Activated CD4-positive, alpha-beta T cell treated with anti-CD3 and anti-CD28 coated beads for 4 hours (primary cell): ENCODE measurements around the gene STATH.
"Not testable (repeated sequence)": the region's sequence is repeated elsewhere in the genome, so short reads cannot be mapped to it uniquely, and the experiment has no call there.

Experiments
- DNase-seq, 2 donors: peaks; one replicate each; pipeline ENCODE4 v3.0.0-alpha.2; 2020

The STATH gene, protein sequence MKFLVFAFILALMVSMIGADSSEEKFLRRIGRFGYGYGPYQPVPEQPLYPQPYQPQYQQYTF

GRCh38 chr4:69995526-69996016, at the start of gene STATH:
Gene STATH (plus strand): TSS chr4:69995966. CDS start chr4:69998438, 2,472 bp downstream.
- DNase-seq, result no peak

DNA sequence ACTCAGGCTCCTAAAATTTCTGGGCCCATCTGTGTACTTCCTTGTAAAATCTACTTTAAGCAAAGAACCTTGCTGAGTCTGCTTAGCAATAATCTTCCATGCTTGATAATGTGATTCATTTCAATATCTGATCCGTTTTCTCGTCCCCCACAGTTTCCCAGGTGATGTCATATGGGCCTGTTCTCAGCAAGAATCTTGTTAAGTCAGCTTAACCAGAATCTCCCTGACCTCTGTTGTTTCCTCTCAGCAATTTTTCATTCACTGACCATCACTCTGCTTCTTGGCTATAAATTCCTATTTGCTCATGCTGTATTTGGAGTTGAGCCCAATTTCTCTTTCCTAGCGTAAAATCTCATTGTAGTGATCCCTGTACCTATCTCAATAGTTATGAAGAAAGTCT, 44.2 kb upstream of the STATH start:
- DNase-seq, result no peak

DNA sequence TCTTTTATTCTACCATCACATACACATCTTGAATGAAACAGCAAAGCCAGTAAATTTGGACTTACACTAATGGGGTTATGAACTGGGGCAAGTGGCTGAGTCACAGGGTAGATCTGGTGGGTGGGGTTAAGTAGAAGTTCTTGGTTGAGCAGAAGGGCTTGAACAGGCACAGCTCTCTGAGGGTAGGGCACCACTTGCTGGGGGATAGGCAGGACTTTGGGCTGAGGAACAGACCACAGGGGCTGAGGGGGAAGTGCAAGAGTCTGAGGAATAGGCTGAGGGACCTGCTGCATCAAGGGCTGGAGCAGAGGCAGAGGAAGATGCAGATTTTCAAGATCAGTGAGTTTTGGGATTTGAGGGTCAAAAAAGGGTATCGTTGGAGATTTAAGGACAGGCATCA, 38.6 kb upstream of the STATH start:
- DNase-seq, result no peak

DNA sequence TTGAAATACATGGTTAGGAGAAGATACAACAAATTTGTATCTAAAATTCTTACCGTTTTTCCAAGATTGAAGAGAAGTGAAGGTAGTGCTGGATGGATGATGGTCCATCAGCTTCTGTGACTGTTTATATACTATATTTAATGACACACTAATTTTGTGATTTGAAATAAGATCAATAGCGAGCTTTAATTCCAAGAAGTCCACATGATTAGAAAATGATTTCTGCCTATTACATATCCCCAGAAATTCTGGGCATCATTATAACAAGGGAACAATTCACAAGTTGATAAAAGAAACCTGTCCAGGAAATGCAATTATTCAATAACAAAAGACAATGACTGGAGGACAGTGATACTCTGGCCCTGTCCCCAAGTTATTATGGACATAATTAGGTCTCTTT, 30.1 kb upstream of the STATH start, which contains the start of gene CSN2:
CSN2 (minus strand) TSS at position 101 of the 400 bp plus-strand sequence. CDS start 4,733 bp downstream, outside the sequence.
- no peak for DNase-seq

GRCh38 chr4:69970071-69970470, 25.7 kb upstream of the STATH start:
- DNase-seq, result no peak

GRCh38 chr4:69974631-69975030, 21.1 kb upstream of the STATH start:
- DNase-seq, result no peak

- DNase-seq, result no peak
Measured at GRCh38 chr4:69977582-69977981, 18.2 kb upstream of the STATH start.

DNA sequence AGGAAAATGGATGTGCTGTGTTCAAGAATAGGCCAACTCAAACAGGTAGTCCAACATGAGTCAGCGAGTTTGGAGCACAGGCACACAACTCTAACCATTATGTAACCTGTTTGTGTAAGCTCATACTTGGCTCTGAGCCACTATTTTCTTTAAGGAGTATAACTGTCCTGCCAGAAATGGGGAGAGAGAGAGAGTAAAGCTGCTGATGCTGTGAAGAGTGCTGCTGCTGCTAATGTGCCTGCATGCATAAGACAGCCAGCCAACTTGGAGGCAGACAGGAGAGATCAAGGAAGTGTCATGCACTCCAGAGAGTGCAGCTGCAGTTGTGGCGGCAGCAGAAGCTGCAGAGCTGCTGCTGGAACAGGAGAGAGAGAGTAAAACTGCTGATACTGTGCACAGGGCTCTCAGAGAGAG, 11.7 kb upstream of the STATH start:
- no peak for DNase-seq

DNA sequence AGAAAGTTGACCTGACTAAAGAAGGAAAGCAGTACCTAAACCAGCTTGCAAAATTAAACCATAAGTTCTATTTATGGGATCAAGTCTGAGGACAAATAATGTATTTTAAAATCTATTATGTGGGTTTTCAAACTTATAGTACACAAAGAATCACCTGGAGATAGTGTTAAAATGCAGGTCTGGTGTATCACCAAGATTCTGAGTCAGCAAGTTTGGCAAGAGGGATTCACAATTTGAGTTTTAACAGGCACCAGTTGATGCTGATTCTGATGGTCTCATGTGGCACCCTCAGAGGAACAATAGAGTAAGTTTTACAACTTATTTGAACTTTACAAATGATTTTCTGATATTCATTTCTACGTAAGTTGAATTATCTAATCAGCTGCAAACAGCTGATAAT, 9.1 kb upstream of the STATH start:
- DNase-seq, result no peak

GRCh38 chr4:69991016-69991415, 4.8 kb upstream of the STATH start:
- no peak for DNase-seq

- no peak for DNase-seq
Measured at GRCh38 chr4:69994782-69995181, 984 bp upstream of the STATH start.

- DNase-seq, result no peak
Measured at GRCh38 chr4:69999420-69999819, 3.7 kb downstream of the STATH start.

GRCh38 chr4:70000711-70001110, 4.9 kb downstream of the STATH start:
- DNase-seq, result no peak

DNA sequence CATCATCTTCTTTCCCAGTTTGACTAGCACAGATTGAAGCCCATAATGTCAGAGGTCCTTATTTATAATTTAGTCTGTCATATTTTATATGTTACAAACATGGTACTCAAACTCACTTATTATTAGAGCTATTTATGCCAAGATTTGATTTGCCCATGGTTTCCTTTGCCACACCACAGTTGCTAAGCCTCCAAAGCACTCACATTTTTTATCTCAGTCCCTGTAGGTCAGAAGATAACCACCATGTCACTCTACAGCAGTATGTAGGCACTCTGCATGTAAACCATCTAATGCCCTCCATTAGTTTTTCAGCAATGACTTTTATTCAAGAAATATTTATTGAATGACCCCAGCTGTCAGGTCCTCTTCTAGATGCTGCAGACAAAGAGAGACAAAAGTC, 6.7 kb downstream of the STATH start:
- no peak for DNase-seq

DNA sequence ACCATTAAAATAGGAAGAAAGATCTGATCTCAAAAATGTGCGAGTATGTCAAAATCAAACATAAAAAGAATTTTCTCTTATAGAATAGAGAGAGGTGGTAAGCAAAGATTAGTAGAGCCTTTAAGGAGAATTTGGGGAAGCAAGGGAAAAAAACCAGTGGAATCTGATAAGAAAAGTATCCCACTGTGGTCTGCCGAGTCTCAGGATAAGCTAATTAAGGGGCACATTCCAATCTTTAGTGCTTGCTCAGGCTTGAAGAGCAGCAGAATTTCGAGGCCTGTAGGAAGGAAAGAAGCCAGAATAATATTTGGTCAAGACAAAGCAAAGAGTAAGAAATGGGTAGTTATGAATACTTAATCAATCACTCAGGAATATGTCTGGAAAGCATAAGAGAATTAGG, 13.0 kb downstream of the STATH start:
- DNase-seq, result no peak

GRCh38 chr4:70019006-70019405, 23.2 kb downstream of the STATH start:
- not testable (repeated sequence) for DNase-seq

GRCh38 chr4:70023218-70023617, 27.5 kb downstream of the STATH start:
- DNase-seq, result no peak

DNA sequence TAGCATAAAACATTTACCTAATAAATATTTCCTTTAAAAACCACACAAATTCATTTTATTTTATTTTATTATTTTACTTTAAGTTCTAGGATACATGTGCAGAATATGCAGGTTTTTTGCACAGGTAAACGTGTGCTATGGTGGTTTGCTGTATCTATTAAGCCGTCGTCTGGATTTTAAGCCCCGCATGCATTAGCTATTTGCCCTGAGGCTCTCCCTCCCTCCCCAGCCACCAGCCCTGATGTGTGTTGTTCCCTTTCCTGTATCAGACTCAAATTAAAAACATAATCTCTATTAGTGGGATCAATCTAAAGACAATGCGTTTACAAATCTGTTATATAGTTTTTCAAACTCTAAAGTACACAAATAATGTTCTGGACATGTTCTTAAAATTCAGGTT, 31.2 kb downstream of the STATH start:
- no peak for DNase-seq

- not testable (repeated sequence) for DNase-seq
Measured at GRCh38 chr4:70028159-70028558, 32.4 kb downstream of the STATH start, which contains the start of gene HTN3. Gene HTN3 (plus strand): TSS chr4:70028459. CDS start chr4:70030741, 2,282 bp downstream.

- not testable (repeated sequence) for DNase-seq
Measured at GRCh38 chr4:70037559-70037958, 41.8 kb downstream of the STATH start.

GRCh38 chr4:70039928-70040327, 44.2 kb downstream of the STATH start:
- DNase-seq, result not testable (repeated sequence)

DNA sequence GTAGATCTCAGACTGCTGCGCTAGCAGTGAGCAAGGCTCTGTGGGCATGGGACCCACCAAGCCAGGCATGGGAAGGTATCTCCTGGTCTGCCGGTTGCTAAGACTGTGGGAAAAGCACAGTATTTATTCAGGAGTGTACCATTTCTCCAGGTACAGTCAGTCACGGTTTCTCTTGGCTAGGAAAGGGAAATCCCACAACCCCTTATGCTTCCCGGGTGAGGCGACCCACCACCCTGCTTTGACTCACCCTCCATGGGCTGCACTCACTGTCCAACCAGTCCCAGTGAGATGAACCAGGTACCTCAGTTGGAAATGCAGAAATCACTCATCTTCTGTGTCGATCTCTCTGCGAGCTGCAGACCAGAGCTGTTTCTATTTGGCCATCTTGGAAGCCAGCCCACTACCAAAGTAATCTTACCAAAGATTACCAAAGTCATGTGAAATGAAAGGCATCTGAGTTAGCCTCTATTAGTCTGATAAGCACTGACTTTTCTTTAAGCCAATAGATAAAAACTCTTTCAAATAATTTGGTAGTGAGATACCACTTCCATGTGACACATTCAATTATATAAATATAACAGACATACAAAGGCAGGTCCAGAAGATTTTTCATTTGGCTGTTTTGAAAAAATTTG, 46.0 kb downstream of the STATH start:
- DNase-seq, result no peak

DNA sequence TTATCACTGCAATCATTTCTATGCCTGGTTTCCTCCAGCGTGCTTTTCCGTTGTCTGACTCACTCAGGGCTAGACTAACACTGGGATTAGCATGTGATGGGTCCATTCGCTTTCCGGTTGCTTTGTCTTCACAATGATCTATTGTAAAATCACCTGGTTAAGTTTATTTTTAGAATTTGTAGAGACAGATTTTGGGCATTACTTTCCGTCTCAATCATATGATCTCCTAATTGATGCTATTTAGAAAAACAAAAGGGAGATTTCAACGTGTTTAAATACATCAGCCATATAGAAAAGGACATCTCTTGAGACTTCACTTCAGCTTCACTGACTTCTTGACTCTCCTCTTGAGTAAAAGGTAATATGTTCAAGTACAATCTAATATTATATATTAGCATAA, 54.4 kb downstream of the STATH start, which contains the start of gene HTN1:
HTN1 (plus strand) TSS at position 301 of the 400 bp plus-strand sequence. CDS start 2,639 bp downstream, outside the sequence.
- not testable (repeated sequence) for DNase-seq
